NCI-H82 (cell line): ENCODE measurements around the gene MRPL44.

Source experiments
- DNase-seq: peaks from one replicate; lab custom pipeline; 2025; lab: John Stamatoyannopoulos, UW

The MRPL44 gene

DNA sequence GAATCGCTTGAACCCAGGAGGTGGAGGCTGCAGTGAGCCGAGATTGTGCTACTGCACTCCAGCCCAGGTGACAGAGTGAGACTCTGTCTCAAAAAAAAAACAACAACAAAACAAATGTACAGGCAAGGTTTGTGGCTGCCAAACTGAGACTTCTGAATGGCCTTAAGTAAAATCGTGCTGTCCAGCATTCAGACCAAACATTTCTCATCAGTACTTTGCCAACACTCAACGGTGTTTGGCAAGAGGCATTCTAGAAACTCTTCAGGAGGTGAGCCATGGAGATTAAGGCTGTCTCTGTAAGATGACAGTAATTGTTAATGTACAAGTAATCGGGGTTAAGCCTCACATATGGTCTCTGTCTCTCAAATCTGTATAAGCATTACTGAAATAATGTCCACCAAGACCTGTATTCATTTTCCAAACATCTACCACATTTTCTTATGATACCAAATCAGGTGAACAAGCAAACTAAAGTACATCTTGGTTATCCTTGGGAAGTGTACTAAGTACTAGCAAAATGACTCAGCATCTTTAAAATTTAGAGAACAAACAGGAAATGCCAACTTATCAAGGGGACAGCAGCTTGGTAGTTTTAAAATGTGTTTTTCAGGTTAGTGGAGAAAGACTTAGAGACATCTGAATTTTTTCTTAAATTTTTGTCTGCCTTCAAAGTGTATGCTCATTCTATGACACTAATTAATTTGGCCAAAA, 52.5 kb downstream of the MRPL44 start:
- DNase-seq, result peak; percentile 90

DNA sequence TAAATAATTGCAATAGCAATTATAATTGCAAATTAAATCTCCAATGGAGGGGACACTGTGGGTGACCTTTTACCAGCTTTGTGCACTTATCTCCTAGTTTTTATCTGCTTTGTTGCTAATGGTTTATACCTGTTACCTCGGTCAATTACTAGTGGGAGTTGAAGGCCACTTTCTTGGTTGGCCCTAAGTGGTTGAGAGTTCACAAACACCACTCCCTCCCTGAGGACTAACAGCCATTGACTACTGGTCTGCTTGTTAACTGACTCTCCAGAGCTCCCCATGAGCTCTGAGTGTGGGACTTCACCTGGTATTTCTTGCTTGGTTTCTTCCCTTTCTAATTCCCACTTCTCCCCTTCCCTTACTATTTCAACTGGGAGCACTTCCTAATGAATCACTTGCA, 54.6 kb downstream of the MRPL44 start:
- no peak for DNase-seq

DNA sequence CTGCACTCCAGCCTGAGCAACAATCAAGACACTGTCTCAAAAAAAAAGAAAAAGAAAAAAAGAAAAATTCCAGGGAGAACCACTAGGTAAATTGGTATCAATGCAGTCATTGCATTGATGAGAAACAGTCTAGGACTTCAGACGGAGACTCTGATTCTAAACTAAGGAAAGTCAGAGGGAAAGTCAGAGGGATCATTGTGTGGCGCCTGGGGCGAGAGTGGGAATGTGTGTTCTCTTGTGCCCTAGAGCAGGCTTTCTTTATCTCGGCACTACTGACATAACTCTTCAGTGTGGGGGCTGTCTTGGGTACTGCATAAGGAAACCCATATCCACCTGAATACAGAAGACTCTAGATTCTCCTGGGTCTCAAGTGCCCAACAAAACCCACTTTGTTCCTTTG, 57.1 kb downstream of the MRPL44 start:
- no peak for DNase-seq

DNA sequence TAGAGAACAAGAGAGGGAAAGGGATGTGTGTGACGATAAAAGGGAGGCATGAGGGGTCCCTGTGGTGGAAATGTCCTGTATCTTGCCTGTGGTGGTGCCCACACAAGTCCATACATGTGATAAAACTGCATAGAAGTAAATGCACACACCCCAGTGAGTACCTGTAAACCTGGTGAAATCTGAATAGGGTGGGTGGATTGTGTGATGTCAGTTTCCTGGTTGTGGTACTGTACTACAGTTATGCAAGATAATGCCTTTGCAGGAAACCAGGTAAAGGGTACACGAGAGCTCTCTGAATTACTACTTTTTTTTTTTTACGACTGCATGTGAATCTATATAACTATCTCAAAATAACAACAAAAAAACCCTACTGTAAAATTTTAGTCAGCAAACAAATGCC, 59.7 kb downstream of the MRPL44 start:
- no peak for DNase-seq
